DND-41 (cell line): ENCODE results near the gene NARF.
"Not testable (repeated sequence)": the region's sequence is repeated elsewhere in the genome, so short reads cannot be mapped to it uniquely, and the experiment has no call there.

Experiments
- ATAC-seq: fragments of 200-7000 bp; cut with Tn5 transposase; 3 replicates; pipeline ENCODE4 v1.9.1; 2021; ENCODE audit warnings: low read depth; ENCODE audit not compliant: insufficient read depth
- DNase-seq: peaks from one replicate; pipeline ENCODE4 v3.0.0-alpha.2; 2020
- H2AFZ ChIP-seq: 2 replicates; pipeline ENCODE4 v1.6.0; 2012; ENCODE audit warnings: low read depth, low read length
- H3K27ac ChIP-seq: 2 replicates; pipeline ENCODE4 v1.5.1; 2012; ENCODE audit warnings: low read length, inconsistent platforms
- H3K27me3 ChIP-seq: fragments of 200-600 bp; sonication (generic); 2 replicates; pipeline ENCODE4 v1.6.0; 2012; ENCODE audit warnings: low read length, mild to moderate bottlenecking, inconsistent platforms; ENCODE audit not compliant: insufficient read depth, poor library complexity
- H3K36me3 ChIP-seq: 2 replicates; pipeline ENCODE4 v1.5.1; 2012; ENCODE audit warnings: low read length, inconsistent platforms; ENCODE audit not compliant: insufficient read depth
- H3K4me1 ChIP-seq: 2 replicates; pipeline ENCODE4 v1.5.1; 2012; ENCODE audit warnings: mild to moderate bottlenecking, low read length; ENCODE audit not compliant: insufficient read depth
- H3K4me2 ChIP-seq: 2 replicates; pipeline ENCODE4 v1.6.0; 2012; ENCODE audit warnings: mild to moderate bottlenecking, moderate library complexity, low read length, inconsistent platforms; ENCODE audit not compliant: insufficient read depth
- H3K4me3 ChIP-seq, 2 experiments: fragments of 200-600 bp in 1 of 2; shearing (Covaris generic) in 1 of 2; 2 replicates each; pipeline ENCODE4 v1.5.1; 2012 to 2016; ENCODE audit warnings: inconsistent platforms in 2 of 2, low read length in 2 of 2, mild to moderate bottlenecking in 2 of 2, low read depth in 1 of 2, moderate library complexity in 1 of 2
- H3K79me2 ChIP-seq: 2 replicates; pipeline ENCODE4 v1.6.0; 2012; ENCODE audit warnings: low read length, inconsistent platforms; ENCODE audit not compliant: insufficient read depth
- H3K9ac ChIP-seq: 2 replicates; pipeline ENCODE4 v1.6.0; 2012; ENCODE audit warnings: low read depth, mild to moderate bottlenecking, inconsistent platforms, low read length, moderate library complexity
- H3K9me3 ChIP-seq: 2 replicates; pipeline ENCODE4 v1.5.1; 2012; ENCODE audit warnings: low read length, moderate library complexity, mild to moderate bottlenecking, inconsistent platforms; ENCODE audit not compliant: insufficient read depth, severe bottlenecking
- H4K20me1 ChIP-seq: 2 replicates; pipeline ENCODE4 v1.6.0; 2012; ENCODE audit warnings: low read length; ENCODE audit not compliant: insufficient read depth
- EZH2 ChIP-seq: IDR thresholded peaks from 3 replicates; pipeline ENCODE4 v1.6.1; 2012; ENCODE audit warnings: borderline replicate concordance, low read depth, mild to moderate bottlenecking, moderate library complexity, low read length, inconsistent platforms; ENCODE audit not compliant: severe bottlenecking
- TF ChIP-seq, protein P1 (sequence below): IDR thresholded peaks from 2 replicates; pipeline ENCODE4 v1.5.1; 2012; ENCODE audit warnings: borderline replicate concordance, low read length, moderate library complexity, mild to moderate bottlenecking; ENCODE audit not compliant: poor library complexity, severe bottlenecking; ENCODE audit errors: extremely low read depth

The NARF gene

DNA sequence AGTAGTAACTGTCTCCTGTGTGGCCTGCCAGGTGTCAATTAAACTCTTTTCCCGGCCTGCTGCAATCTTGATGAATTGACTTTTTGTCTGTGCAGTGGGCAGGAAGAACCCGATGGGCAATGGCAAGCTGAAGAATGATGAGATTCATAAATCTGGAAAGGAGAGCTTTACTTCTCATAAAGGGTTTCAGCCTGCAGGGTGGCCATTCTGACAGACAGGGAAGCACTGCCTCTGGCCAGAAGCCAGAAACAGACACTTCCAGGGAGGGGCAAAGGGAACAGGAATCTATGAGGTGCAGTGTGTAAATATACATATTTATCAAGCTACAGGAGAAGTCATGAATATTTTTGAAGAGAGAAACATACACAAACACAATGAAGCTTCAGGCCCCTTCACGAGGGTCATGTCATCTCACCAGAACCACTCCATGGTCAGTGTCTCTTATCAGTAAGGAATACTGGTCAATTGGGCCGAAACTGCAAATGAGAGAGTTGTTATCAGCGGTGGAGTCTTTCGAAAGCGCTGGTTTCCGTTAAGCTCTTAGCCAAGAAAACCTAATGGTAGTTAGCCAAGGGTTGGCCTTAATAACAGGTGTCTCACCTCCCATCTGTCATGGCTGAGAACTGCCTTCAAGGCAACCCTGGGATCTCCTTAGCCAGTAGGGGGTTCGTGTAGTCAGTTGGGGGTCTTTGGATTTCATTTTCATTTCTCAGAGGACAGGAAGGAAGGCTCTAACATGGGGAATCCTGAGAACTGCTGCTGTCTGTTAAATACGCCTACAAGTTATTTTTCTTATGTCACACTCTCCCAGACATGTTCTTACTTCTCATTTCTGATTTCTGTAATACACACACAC, 1.2 kb upstream of the NARF start:
- ATAC-seq = no peak
- peaks cover 2% of the 10 kb centered on the region for H3K9me3 ChIP-seq
- DNase-seq = no peak
- H3K79me2 ChIP-seq = peaks cover 43% of the 10 kb centered on the region
- peak overlapping the region; percentile 71 for H3K4me2 ChIP-seq
- peaks cover 36% of the 10 kb centered on the region for H3K4me1 ChIP-seq
- H3K27me3 ChIP-seq = no peaks in the 10 kb centered on the region
- TF ChIP-seq, protein P1, sequence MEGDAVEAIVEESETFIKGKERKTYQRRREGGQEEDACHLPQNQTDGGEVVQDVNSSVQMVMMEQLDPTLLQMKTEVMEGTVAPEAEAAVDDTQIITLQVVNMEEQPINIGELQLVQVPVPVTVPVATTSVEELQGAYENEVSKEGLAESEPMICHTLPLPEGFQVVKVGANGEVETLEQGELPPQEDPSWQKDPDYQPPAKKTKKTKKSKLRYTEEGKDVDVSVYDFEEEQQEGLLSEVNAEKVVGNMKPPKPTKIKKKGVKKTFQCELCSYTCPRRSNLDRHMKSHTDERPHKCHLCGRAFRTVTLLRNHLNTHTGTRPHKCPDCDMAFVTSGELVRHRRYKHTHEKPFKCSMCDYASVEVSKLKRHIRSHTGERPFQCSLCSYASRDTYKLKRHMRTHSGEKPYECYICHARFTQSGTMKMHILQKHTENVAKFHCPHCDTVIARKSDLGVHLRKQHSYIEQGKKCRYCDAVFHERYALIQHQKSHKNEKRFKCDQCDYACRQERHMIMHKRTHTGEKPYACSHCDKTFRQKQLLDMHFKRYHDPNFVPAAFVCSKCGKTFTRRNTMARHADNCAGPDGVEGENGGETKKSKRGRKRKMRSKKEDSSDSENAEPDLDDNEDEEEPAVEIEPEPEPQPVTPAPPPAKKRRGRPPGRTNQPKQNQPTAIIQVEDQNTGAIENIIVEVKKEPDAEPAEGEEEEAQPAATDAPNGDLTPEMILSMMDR = no peak
- TF ChIP-seq EZH2 = no peak
- H3K27ac ChIP-seq = peak overlapping the region; percentile 89
- H3K36me3 ChIP-seq = peaks cover 29% of the 10 kb centered on the region
- H4K20me1 ChIP-seq = peaks cover 17% of the 10 kb centered on the region
- H3K9ac ChIP-seq = peak overlapping the region; percentile 89
- peak overlapping the region; percentile 34 to 100; a peak in 3 of 4 replicates for H3K4me3 ChIP-seq
- peak overlapping the region; percentile 69 for H2AFZ ChIP-seq

DNA sequence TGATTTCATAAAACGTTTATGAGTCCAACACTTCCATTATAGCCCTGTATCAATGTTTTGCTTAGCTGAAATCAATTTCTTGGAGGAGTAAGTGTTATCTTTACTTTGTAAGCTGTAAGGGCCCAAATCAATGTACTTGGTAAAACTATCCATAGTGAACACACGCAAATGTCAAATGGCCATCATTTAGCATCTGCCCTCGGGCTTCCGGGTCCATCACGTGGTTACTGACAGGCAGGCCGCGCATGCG, 687 bp upstream of the NARF start:
- H3K27me3 ChIP-seq = no peaks in the 10 kb centered on the region
- H3K27ac ChIP-seq = peak overlapping the region; percentile 89
- peak overlapping the region; percentile 71 for H3K4me2 ChIP-seq
- H4K20me1 ChIP-seq = peaks cover 22% of the 10 kb centered on the region
- no peak for DNase-seq
- H2AFZ ChIP-seq = peak overlapping the region; percentile 69
- H3K4me3 ChIP-seq = peak overlapping the region; percentile 34 to 100; a peak in 3 of 4 replicates
- H3K79me2 ChIP-seq = peaks cover 48% of the 10 kb centered on the region
- TF ChIP-seq, protein P1 = no peak
- TF ChIP-seq EZH2 = no peak
- ATAC-seq = no peak
- H3K36me3 ChIP-seq = peaks cover 35% of the 10 kb centered on the region
- H3K9ac ChIP-seq = peak overlapping the region; percentile 89
- peaks cover 2% of the 10 kb centered on the region for H3K9me3 ChIP-seq
- H3K4me1 ChIP-seq = peaks cover 36% of the 10 kb centered on the region

DNA sequence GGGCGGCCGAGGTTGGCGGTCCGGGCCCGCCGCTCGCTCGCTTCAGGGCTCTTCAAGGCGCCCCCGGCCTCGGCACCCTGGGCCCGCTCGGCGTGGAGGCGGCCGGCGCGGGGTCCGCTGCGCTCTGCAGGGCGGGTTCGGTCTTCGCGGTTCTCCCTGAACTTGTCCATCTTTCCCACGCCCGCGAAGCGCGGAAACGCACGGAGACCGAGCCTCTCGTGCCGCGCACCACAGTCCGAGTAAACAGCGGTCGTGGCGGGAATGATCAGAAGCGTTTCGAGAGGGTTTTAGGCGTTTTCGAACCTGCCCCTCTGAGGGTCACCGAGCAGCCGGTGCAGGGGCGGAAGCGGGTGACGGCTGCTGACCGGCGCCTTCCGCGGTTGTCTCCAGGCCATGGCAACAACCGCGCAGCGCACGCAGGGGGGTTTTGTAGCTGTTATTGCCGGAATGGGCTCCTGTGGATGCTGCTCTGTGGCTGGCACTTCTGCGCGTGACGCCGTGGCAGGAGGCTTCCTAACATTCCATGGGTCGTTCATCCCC, 414 bp downstream of the NARF start:
- peaks cover 23% of the 10 kb centered on the region for H4K20me1 ChIP-seq
- ATAC-seq (no peak), DNase-seq (no peak)
- peaks cover 36% of the 10 kb centered on the region for H3K4me1 ChIP-seq
- H3K9me3 ChIP-seq = no peaks in the 10 kb centered on the region
- peaks cover 46% of the 10 kb centered on the region for H3K36me3 ChIP-seq
- no peak for TF ChIP-seq EZH2
- TF ChIP-seq, protein P1 = no peak
- H3K9ac ChIP-seq = peak overlapping the region; percentile 89
- H3K4me3 ChIP-seq = peak overlapping the region; percentile 84 to 100
- H3K27ac ChIP-seq = peak overlapping the region; percentile 81
- peak overlapping the region; percentile 97 for H3K4me2 ChIP-seq
- H2AFZ ChIP-seq = peak overlapping the region; percentile 84
- H3K79me2 ChIP-seq = peaks cover 48% of the 10 kb centered on the region
- no peaks in the 10 kb centered on the region for H3K27me3 ChIP-seq

DNA sequence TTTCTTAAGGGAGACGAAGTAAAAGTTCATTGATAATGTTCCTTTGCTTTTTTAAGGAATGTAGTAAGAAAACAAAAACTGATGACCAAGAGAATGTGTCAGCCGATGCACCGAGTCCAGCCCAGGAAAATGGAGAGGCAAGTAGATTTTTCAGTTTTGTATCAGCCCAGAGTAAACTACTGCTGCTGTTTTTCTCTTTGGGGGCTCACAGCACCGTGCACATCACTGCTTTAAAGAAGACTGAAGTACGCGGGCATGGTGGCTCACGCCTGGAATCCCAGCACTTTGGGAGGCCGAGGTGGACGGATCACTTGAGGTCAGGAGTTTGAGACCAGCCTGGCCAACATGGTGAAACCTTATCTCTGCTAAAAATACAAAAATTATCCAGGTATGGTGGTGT, 1.4 kb downstream of the NARF start:
- peak overlapping the region; percentile 97 for H3K4me2 ChIP-seq
- H3K79me2 ChIP-seq = peaks cover 48% of the 10 kb centered on the region
- not testable (repeated sequence) for H3K9me3 ChIP-seq, H2AFZ ChIP-seq, H3K27ac ChIP-seq, ATAC-seq, DNase-seq, H3K27me3 ChIP-seq
- peak overlapping the region in 1 of 2 experiments; percentile 100; a peak in 2 of 4 replicates for H3K4me3 ChIP-seq
- peaks cover 23% of the 10 kb centered on the region for H4K20me1 ChIP-seq
- H3K9ac ChIP-seq = peak overlapping the region; percentile 89
- H3K4me1 ChIP-seq = peaks cover 36% of the 10 kb centered on the region
- H3K36me3 ChIP-seq = peaks cover 56% of the 10 kb centered on the region
